ENCODE data around the gene MAP3K7CL. TPM values are rescaled to one million over a fixed set of nuclear protein-coding genes. Genes with fewer than 3 reads are reported as not detected.
"Not testable (repeated sequence)": the region's sequence is repeated elsewhere in the genome, so short reads cannot be mapped to it uniquely, and the experiment has no call there.

MAP3K7CL gene
- total RNA-seq, 1 donor from 2014 or later, result 11.4 TPM

GRCh38 chr21:29155933-29156260, 25.5 kb downstream of the MAP3K7CL start:
- Mint-ChIP-seq H3K4me3 (no peak overlapping the region), H3K9me3 (no peaks in the 10 kb centered on the region), H3K4me1 (no peaks in the 10 kb centered on the region), H3K27ac (no peak overlapping the region), H3K36me3 (ENCODE audit: low read depth) (peaks cover 25% of the 10 kb centered on the region), H3K27me3 (peaks cover 2% of the 10 kb centered on the region)
- TF ChIP-seq, protein P1, sequence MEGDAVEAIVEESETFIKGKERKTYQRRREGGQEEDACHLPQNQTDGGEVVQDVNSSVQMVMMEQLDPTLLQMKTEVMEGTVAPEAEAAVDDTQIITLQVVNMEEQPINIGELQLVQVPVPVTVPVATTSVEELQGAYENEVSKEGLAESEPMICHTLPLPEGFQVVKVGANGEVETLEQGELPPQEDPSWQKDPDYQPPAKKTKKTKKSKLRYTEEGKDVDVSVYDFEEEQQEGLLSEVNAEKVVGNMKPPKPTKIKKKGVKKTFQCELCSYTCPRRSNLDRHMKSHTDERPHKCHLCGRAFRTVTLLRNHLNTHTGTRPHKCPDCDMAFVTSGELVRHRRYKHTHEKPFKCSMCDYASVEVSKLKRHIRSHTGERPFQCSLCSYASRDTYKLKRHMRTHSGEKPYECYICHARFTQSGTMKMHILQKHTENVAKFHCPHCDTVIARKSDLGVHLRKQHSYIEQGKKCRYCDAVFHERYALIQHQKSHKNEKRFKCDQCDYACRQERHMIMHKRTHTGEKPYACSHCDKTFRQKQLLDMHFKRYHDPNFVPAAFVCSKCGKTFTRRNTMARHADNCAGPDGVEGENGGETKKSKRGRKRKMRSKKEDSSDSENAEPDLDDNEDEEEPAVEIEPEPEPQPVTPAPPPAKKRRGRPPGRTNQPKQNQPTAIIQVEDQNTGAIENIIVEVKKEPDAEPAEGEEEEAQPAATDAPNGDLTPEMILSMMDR (IDR thresholded peaks at IDR 0.05), result no peak
- ChIA-PET POLR2A (no interaction called here), CTCF (no interaction called here)
- intact Hi-C loops (cut with micrococcal nuclease), result no loop called here
- DNase-seq (no peak), ATAC-seq (ENCODE audit: low read depth) (no peak)

DNA sequence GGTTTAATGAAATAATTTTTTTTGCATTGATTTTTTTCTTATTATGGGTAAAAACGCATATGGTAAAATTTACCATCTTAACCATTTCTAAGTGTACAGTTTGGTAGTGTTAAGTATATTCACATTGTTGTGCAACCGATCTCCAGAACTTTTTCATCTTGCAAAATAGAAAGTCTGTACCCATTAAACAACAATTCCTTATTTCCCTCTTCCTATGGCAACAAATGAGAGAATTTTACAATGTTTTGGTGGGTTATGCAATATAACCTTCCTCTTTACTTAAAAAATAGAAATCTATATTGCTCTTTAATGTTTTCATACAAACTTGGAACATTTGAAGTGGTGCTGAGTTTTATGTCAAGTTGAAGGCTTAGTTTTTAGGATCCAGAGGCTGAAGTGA, 26.6 kb downstream of the MAP3K7CL start:
- Mint-ChIP-seq H3K4me1 (no peaks in the 10 kb centered on the region), H3K27ac (no peak overlapping the region), H3K27me3 (peaks cover 2% of the 10 kb centered on the region), H3K4me3 (no peak overlapping the region), H3K36me3 (ENCODE audit: low read depth) (peaks cover 23% of the 10 kb centered on the region), H3K9me3 (no peaks in the 10 kb centered on the region)
- TF ChIP-seq, protein P1 (IDR thresholded peaks at IDR 0.05), result no peak
- CTCF ChIA-PET, result interaction anchor here (1.0 kb wide), 1 partner anchor 214 kb away, joined by 4 read pairs; no protein-coding TSS in a partner anchor
- POLR2A ChIA-PET, result no interaction called here
- no peak for DNase-seq
- intact Hi-C loops (cut with micrococcal nuclease), result no loop called here
- no peak for ATAC-seq (ENCODE audit: low read depth)

DNA sequence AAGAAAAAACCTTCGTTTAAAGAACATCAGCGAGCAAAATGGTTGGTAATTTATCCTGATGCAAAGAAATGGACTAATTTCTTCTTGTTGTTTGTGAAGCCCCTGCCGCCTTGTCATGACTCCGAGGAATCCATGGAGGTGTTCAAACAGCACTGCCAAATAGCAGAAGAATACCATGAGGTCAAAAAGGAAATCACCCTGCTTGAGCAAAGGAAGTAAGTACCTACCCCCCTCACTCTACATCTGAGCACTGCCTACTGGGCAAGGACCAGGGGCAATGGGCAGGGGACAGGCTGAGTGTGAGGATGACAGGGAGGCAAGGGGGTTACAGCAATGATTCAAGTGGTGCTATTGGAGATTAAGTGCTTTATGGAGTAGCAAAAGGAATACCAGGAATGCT, 29.4 kb downstream of the MAP3K7CL start:
- intact Hi-C loops (cut with micrococcal nuclease), result loop anchor here (10.0 kb wide), 1 partner anchor 685 kb away; no protein-coding TSS in a partner anchor
- H3K9me3 Mint-ChIP-seq, result no peaks in the 10 kb centered on the region
- H3K4me1 Mint-ChIP-seq, result peaks cover 4% of the 10 kb centered on the region
- H3K36me3 Mint-ChIP-seq (ENCODE audit: low read depth), result peaks cover 15% of the 10 kb centered on the region
- H3K27me3 Mint-ChIP-seq, result peaks cover 2% of the 10 kb centered on the region
- H3K27ac Mint-ChIP-seq, result no peak overlapping the region
- TF ChIP-seq, protein P1 (IDR thresholded peaks at IDR 0.05), result no peak
- H3K4me3 Mint-ChIP-seq, result no peak overlapping the region
- ChIA-PET CTCF (no interaction called here), POLR2A (no interaction called here)
- no peak for DNase-seq
- ATAC-seq (ENCODE audit: low read depth), result no peak

- H3K27ac Mint-ChIP-seq; ATAC-seq (ENCODE audit: low read depth); H3K9me3 Mint-ChIP-seq; H3K27me3 Mint-ChIP-seq; H3K4me1 Mint-ChIP-seq; DNase-seq; H3K4me3 Mint-ChIP-seq: not testable (repeated sequence)
- ChIA-PET POLR2A (interaction anchor here (0.6 kb wide), 2 partner anchors 64 to 71 kb away, joined by 3 to 4 read pairs; no protein-coding TSS in a partner anchor), CTCF (interaction anchor here (0.6 to 2.4 kb wide), 3 partner anchors 136 to 212 kb away, joined by 3 to 8 read pairs (median 5); partner anchors contain the start of gene BACH1)
- intact Hi-C loops (cut with micrococcal nuclease), result loop anchor here (10.0 kb wide), 1 partner anchor 682 kb away; no protein-coding TSS in a partner anchor
- peaks cover 13% of the 10 kb centered on the region for H3K36me3 Mint-ChIP-seq (ENCODE audit: low read depth)
These were observed 32.4 kb downstream of the MAP3K7CL start for GRCh38 chr21:29162825-29163224.

DNA sequence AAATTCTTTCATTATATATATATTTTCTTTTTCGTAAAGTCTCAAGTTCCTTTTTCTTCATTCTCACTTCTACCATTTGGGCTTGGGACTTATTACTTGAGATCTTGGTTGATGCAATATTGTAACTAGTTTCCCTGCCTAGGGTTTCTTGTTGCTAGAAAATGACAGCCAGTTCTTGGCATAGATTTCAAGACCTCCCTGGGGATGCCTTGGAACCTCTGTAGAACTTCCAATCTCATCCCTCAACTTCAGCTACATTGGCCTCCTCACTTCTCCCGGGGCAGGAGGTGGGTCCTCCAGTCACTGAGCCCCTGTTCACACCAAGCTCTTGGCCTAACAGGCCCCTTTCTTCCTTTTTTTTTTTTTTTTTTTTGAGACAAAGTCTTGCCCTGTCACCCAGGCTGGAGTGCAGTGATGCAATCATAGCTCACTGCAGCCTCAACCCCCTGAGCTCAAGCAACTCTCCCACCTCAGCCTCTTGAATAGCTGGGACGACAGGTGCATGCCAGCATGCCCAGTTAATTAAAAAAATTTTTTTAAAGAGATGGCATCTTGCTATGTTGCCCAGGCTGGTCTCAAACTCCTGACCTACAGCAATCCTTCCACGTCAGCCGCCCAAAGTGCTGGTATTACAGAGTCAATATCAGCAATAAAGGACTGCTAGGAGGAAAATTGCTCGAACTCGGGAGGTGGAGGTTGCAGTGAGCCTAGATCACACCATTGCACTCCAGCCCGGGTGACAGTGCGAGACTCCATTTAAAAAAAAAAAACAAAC, 33.1 kb downstream of the MAP3K7CL start:
- POLR2A ChIA-PET, result interaction anchor here (0.6 to 2.9 kb wide), 5 partner anchors 65 to 170 kb away, joined by 3 to 12 read pairs (median 5); partner anchors contain the start of gene BACH1
- CTCF ChIA-PET, result interaction anchor here (0.7 to 2.4 kb wide), 8 partner anchors 10 to 213 kb away, joined by 3 to 15 read pairs (median 6); partner anchors contain the start of gene BACH1

More for the DNA sequence above, 33.1 kb downstream of the MAP3K7CL start:
- TF ChIP-seq, protein P1 (IDR thresholded peaks at IDR 0.05), result no peak
- no peaks in the 10 kb centered on the region for H3K27me3 Mint-ChIP-seq
- DNase-seq, result no peak
- H3K36me3 Mint-ChIP-seq (ENCODE audit: low read depth), result peaks cover 13% of the 10 kb centered on the region
- no peaks in the 10 kb centered on the region for H3K9me3 Mint-ChIP-seq
- H3K4me3 Mint-ChIP-seq, result no peak overlapping the region
- H3K27ac Mint-ChIP-seq, result peak overlapping the region; percentile 63
- intact Hi-C loops (cut with micrococcal nuclease), result loop anchor here (1.0 to 10.0 kb wide), 7 partner anchors 33 to 681 kb away; partner anchors contain the start of gene BACH1
- ATAC-seq (ENCODE audit: low read depth), result no peak
- peaks cover 4% of the 10 kb centered on the region for H3K4me1 Mint-ChIP-seq
